WERI-Rb-1 (cell line): Measurements from ENCODE around the gene ANO10.
"Not testable (repeated sequence)": the region's sequence is repeated elsewhere in the genome, so short reads cannot be mapped to it uniquely, and the experiment has no call there.

Experiments
- DNase-seq: peaks from one replicate; pipeline ENCODE4 v3.0.0-alpha.2; 2020
- H3K27ac ChIP-seq: fragments of 250-450 bp; sonication (Bioruptor Pico); 2 replicates; pipeline ENCODE4 v1.5.1; 2020; ENCODE audit warnings: mild to moderate bottlenecking, moderate library complexity
- H3K27me3 ChIP-seq: fragments of 250-450 bp; sonication (Bioruptor Pico); 2 replicates; pipeline ENCODE4 v1.5.1; 2021; ENCODE audit warnings: mild to moderate bottlenecking, low read depth, moderate library complexity; ENCODE audit not compliant: insufficient read depth, severe bottlenecking
- H3K36me3 ChIP-seq: fragments of 250-450 bp; sonication (Bioruptor Pico); 2 replicates; pipeline ENCODE4 v1.5.1; 2020; ENCODE audit warnings: mild to moderate bottlenecking, moderate library complexity
- H3K4me3 ChIP-seq: 2 replicates; pipeline ENCODE4 v1.5.1; 2011; ENCODE audit warnings: low read depth, mild to moderate bottlenecking, control low read depth, low read length
- H3K9me3 ChIP-seq: fragments of 250-450 bp; sonication (Bioruptor Pico); 2 replicates; pipeline ENCODE4 v1.5.1; 2021; ENCODE audit warnings: mild to moderate bottlenecking, moderate library complexity; ENCODE audit not compliant: severe bottlenecking
- CTCF ChIP-seq: IDR thresholded peaks from 2 replicates; pipeline ENCODE4 v1.5.1; 2011; ENCODE audit warnings: low read depth, mild to moderate bottlenecking, control low read depth, inconsistent platforms, low read length

Gene ANO10

GRCh38 chr3:43621656-43622432 is at the start of gene ANO10:
Gene ANO10, minus strand, starts transcription at chr3:43622011. Its CDS starts 16,159 bp downstream, at chr3:43605852.
- H3K27me3 ChIP-seq, result no peaks in the 10 kb centered on the region
- no peaks in the 10 kb centered on the region for H3K36me3 ChIP-seq
- H3K9me3 ChIP-seq, result no peaks in the 10 kb centered on the region
- DNase-seq, result peak; percentile 99
- TF ChIP-seq CTCF, result no peak
- peak within 1 kb of the TSS; percentile 68 for H3K27ac ChIP-seq
- peak within 1 kb of the TSS; percentile 61 for H3K4me3 ChIP-seq

- no peaks in the 10 kb centered on the region for H3K9me3 ChIP-seq
- no peak for TF ChIP-seq CTCF
- H3K27ac ChIP-seq, result no peak overlapping the region
- H3K4me3 ChIP-seq, result no peak overlapping the region
- H3K36me3 ChIP-seq, result no peaks in the 10 kb centered on the region
- no peaks in the 10 kb centered on the region for H3K27me3 ChIP-seq
- peak; percentile 20 for DNase-seq
Measured at GRCh38 chr3:43670635-43671522, 49.1 kb upstream of the ANO10 start.

GRCh38 chr3:43665011-43665410 is 43.2 kb upstream of the ANO10 start:
- not testable (repeated sequence) for H3K36me3 ChIP-seq, H3K9me3 ChIP-seq, DNase-seq, H3K27ac ChIP-seq, H3K27me3 ChIP-seq, H3K4me3 ChIP-seq

GRCh38 chr3:43661376-43661775 is 39.6 kb upstream of the ANO10 start:
- DNase-seq, H3K36me3 ChIP-seq, H3K27ac ChIP-seq, H3K27me3 ChIP-seq, H3K4me3 ChIP-seq, H3K9me3 ChIP-seq: not testable (repeated sequence)

GRCh38 chr3:43659250-43659880 is 37.6 kb upstream of the ANO10 start:
- no peaks in the 10 kb centered on the region for H3K36me3 ChIP-seq
- H3K27me3 ChIP-seq, result no peaks in the 10 kb centered on the region
- H3K4me3 ChIP-seq, result no peak overlapping the region
- no peaks in the 10 kb centered on the region for H3K9me3 ChIP-seq
- no peak for DNase-seq
- H3K27ac ChIP-seq, result no peak overlapping the region
- no peak for TF ChIP-seq CTCF

- not testable (repeated sequence) for H3K36me3 ChIP-seq, H3K4me3 ChIP-seq, DNase-seq, H3K9me3 ChIP-seq, H3K27ac ChIP-seq, H3K27me3 ChIP-seq
Measured at GRCh38 chr3:43656390-43656789, 34.6 kb upstream of the ANO10 start.

GRCh38 chr3:43650345-43650744 is 28.5 kb upstream of the ANO10 start:
- H3K9me3 ChIP-seq, result no peaks in the 10 kb centered on the region
- no peak for TF ChIP-seq CTCF
- no peaks in the 10 kb centered on the region for H3K36me3 ChIP-seq
- no peaks in the 10 kb centered on the region for H3K27me3 ChIP-seq
- no peak for DNase-seq
- H3K4me3 ChIP-seq, result no peak overlapping the region
- H3K27ac ChIP-seq, result no peak overlapping the region
